ENCODE measurements around the gene TOR1AIP2. TPM values are rescaled to one million over a fixed set of nuclear protein-coding genes. Genes with fewer than 3 reads are reported as not detected.
"Not testable (repeated sequence)": the region's sequence is repeated elsewhere in the genome, so short reads cannot be mapped to it uniquely, and the experiment has no call there.

The TOR1AIP2 gene
- total RNA-seq, 2 donors from 2014 or later: 66.8 to 76.9 TPM

- Histone ChIP-seq H3K9ac (ENCODE audit: low read depth in 2 of 2, low read length in 2 of 2) (no peak overlapping the region), H3K4me3 (no peak overlapping the region), H3K9me3 (no peaks in the 10 kb centered on the region), H3K36me3 (no peaks in the 10 kb centered on the region), H3K4me1 (no peaks in the 10 kb centered on the region), H3K27me3 (no peaks in the 10 kb centered on the region), H3K27ac (no peak overlapping the region)
- TF ChIP-seq CTCF (IDR thresholded peaks at IDR 0.05): no peak
- intact Hi-C loops (cut with DNase I): no loop called here
- no peak for DNase-seq
Measured at GRCh38 chr1:179805291-179806195, 72.1 kb downstream of the TOR1AIP2 start.

GRCh38 chr1:179804417-179804816 lies 73.2 kb downstream of the TOR1AIP2 start:
- H3K36me3 ChIP-seq; intact Hi-C loops (cut with DNase I); H3K4me1 ChIP-seq; H3K9me3 ChIP-seq; H3K9ac ChIP-seq (ENCODE audit: low read depth in 2 of 2, low read length in 2 of 2); H3K27ac ChIP-seq; DNase-seq; H3K27me3 ChIP-seq; H3K4me3 ChIP-seq: not testable (repeated sequence)

- H3K4me1 ChIP-seq: no peaks in the 10 kb centered on the region
- no peak for DNase-seq
- H3K4me3 ChIP-seq: no peak overlapping the region
- TF ChIP-seq CTCF (IDR thresholded peaks at IDR 0.05): no peak
- H3K36me3 ChIP-seq: no peaks in the 10 kb centered on the region
- no peak overlapping the region for H3K27ac ChIP-seq
- no peak overlapping the region for H3K9ac ChIP-seq (ENCODE audit: low read depth in 2 of 2, low read length in 2 of 2)
- no peaks in the 10 kb centered on the region for H3K9me3 ChIP-seq
- intact Hi-C loops (cut with DNase I): no loop called here
- H3K27me3 ChIP-seq: no peaks in the 10 kb centered on the region
Measured at GRCh38 chr1:179803918-179804317, 73.7 kb downstream of the TOR1AIP2 start.

- DNase-seq: no peak
- H3K4me3 ChIP-seq: no peak overlapping the region
- no peaks in the 10 kb centered on the region for H3K4me1 ChIP-seq
- TF ChIP-seq CTCF (IDR thresholded peaks at IDR 0.05): no peak
- no peak overlapping the region for H3K9ac ChIP-seq (ENCODE audit: low read depth in 2 of 2, low read length in 2 of 2)
- H3K36me3 ChIP-seq: no peaks in the 10 kb centered on the region
- H3K27ac ChIP-seq: no peak overlapping the region
- H3K27me3 ChIP-seq: no peaks in the 10 kb centered on the region
- intact Hi-C loops (cut with DNase I): no loop called here
- no peaks in the 10 kb centered on the region for H3K9me3 ChIP-seq
Measured at GRCh38 chr1:179803104-179803503, 74.5 kb downstream of the TOR1AIP2 start.

GRCh38 chr1:179800481-179800880 lies 77.1 kb downstream of the TOR1AIP2 start:
- H3K4me1 ChIP-seq: no peaks in the 10 kb centered on the region
- H3K36me3 ChIP-seq: no peaks in the 10 kb centered on the region
- H3K9me3 ChIP-seq: no peaks in the 10 kb centered on the region
- no peak overlapping the region for H3K4me3 ChIP-seq
- H3K27ac ChIP-seq: no peak overlapping the region
- no peak for DNase-seq
- no peak for TF ChIP-seq CTCF (IDR thresholded peaks at IDR 0.05)
- no peaks in the 10 kb centered on the region for H3K27me3 ChIP-seq
- intact Hi-C loops (cut with DNase I): no loop called here
- no peak overlapping the region for H3K9ac ChIP-seq (ENCODE audit: low read depth in 2 of 2, low read length in 2 of 2)

GRCh38 chr1:179798864-179799516 lies 78.6 kb downstream of the TOR1AIP2 start:
- no peak overlapping the region for H3K4me3 ChIP-seq
- no peak for TF ChIP-seq CTCF (IDR thresholded peaks at IDR 0.05)
- no peak for DNase-seq
- H3K27me3 ChIP-seq: no peaks in the 10 kb centered on the region
- no peaks in the 10 kb centered on the region for H3K9me3 ChIP-seq
- intact Hi-C loops (cut with DNase I): no loop called here
- no peaks in the 10 kb centered on the region for H3K4me1 ChIP-seq
- H3K27ac ChIP-seq: no peak overlapping the region
- no peaks in the 10 kb centered on the region for H3K36me3 ChIP-seq
- no peak overlapping the region for H3K9ac ChIP-seq (ENCODE audit: low read depth in 2 of 2, low read length in 2 of 2)

Measured in colonic mucosa (tissue), 4 donors.